Erythroblast (primary cell): ENCODE measurements around the gene NTSR2.

Source experiments
- GATA1 ChIP-seq: IDR thresholded peaks from 2 replicates; pipeline ENCODE4 v1.6.1; 2011; ENCODE audit warnings: low read depth, mild to moderate bottlenecking, control low read depth, low read length, moderate library complexity
- POLR2A ChIP-seq: IDR thresholded peaks from 2 replicates; pipeline ENCODE4 v1.6.1; 2011; ENCODE audit warnings: mild to moderate bottlenecking, low read length

GRCh38 chr2:11685906-11686470, 16.0 kb upstream of the NTSR2 start:
- TF ChIP-seq POLR2A (no peak), GATA1 (no peak)
